GM21786 (cell line): ENCODE data around the gene CAMK2G.
A peak's percentile ranks its signal among the peaks of the same experiment; 100 is the strongest.
"Not testable (repeated sequence)": the region's sequence is repeated elsewhere in the genome, so short reads cannot be mapped to it uniquely, and the experiment has no call there.

Experiments used
- ATAC-seq: cut with Tn5 transposase; IDR thresholded peaks from one replicate; pipeline ENCODE4 v1.9.1; 2021; ENCODE audit not compliant: unreplicated experiment

Gene CAMK2G

DNA sequence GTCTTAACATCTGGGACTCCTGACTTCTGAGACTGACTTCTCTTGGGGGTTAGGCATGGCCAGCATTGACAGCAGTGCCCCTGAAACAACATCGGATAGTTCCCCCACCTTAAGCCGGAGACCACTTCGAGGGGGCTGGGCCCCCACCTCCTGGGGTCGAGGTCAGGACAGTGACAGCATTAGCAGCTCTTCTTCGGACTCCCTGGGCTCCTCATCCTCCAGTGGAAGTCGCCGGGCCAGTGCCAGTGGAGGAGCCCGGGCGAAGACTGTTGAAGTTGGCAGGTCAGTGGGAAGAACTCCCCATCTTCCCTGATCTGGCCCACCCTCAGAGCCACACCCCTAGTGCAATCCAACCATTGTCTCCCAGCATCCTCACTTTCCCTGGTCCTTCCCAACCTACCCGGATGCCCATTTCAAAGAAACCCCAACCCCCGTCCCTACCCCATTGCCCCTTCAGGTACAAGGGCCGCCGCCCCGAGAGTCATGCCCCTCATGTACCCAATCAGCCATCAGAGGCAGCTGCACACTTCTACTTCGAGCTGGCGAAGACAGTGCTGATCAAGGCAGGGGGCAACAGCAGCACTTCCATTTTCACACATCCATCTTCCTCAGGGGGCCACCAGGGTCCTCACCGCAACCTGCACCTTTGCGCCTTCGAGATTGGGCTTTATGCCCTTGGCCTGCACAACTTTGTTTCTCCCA lies 76.9 kb downstream of the CAMK2G start:
- no peak for ATAC-seq

DNA sequence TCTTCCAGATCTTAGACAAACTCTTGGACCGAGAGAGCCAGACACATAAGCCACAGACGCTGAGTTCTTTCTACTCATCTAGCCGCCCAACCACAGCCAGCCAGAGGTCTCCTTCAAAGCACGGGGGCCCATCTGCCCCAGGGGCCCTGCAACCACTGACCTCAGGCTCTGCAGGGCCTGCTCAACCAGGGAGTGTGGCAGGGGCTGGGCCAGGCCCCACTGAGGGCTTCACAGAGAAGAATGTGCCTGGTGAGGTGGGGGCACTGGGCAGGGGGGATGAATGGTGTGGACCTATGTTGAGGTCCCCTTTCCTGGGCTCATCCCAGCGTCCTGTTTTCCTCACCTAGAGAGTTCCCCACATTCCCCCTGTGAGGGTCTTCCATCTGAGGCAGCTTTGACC lies 77.6 kb downstream of the CAMK2G start:
- no peak for ATAC-seq

GRCh38 chr10:73796035-73796434 lies 78.3 kb downstream of the CAMK2G start:
- ATAC-seq: not testable (repeated sequence)

DNA sequence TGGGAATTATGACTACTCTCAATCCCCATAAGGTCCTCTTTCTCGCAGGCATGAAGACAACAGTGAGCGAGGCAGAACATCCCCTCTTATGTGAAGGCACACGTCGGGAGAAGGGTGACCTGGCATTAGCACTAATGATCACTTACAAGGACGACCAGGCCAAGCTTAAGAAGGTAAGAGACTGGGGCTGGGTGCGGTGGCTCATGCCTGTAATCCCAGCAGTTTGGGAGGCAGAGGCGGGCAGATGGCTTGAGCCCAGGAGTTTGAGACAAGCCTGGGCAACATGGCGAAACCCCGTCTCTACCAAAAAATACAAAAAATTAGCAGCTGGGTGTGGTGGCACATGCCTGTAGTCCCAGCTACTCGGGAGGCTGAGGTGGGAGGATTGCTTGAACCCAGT lies 78.9 kb downstream of the CAMK2G start:
- ATAC-seq: not testable (repeated sequence)

- ATAC-seq: no peak
Observed at GRCh38 chr10:73793456-73793855, 80.9 kb downstream of the CAMK2G start.

- no peak for ATAC-seq
Observed at GRCh38 chr10:73791871-73792400, 82.4 kb downstream of the CAMK2G start.

- ATAC-seq: no peak
Observed at GRCh38 chr10:73790886-73791625, 83.3 kb downstream of the CAMK2G start.

DNA sequence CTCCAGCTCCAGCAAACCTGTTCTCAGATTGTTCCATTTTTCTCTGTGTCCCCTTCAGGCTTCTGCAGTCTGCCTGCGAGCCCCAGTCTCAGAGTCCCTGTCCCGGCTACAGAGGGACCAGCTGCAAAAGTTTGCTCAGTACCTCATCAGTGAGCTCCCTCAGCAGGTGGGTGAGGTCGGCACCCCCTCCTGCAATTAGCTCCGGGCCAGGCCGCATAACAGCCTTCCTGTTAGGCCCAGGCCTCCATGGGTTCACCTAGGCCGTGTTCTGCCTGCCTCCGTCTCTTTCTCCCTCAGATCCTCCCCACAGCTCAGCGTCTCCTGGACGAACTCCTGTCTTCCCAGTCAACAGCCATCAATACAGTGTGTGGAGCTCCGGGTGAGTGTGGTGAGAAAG lies 84.7 kb downstream of the CAMK2G start:
- no peak for ATAC-seq

- no peak for ATAC-seq
Observed at GRCh38 chr10:73788864-73789658, 85.3 kb downstream of the CAMK2G start.

DNA sequence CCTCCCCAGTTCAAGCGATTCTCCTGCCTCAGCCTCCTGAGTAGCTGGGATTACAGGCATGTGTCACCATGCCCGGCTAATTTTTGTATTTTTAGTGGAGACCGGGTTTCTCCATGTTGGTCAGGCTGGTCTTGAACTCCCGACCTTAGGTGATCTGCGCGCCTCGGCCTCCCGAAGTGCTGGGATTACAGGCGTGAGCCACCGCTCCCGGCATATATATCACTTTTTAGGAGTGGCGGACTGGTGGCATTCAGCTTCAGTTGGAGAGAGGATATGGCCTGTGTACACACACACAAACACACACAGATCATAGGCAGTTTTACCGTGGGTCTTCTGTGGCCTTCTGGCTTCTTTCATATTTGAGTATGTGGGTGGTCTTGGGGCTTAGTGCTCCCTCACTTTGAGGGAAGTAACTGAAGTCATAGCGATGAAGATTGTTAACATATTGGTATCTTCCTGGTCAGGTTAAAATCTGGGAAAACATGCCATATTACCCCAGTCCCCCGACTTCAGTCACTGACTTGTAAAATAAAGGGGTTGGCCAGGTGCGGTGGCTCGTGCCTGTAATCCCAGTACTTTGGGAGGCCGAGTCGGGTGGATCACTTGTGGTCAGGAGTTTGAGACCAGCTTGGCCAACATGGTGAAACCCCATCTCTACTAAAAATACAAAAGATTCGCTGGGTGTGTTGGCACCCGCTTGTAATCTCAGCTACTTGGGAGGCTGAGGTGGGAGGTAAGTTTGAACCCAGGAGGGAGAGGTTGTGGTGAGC lies 87.1 kb downstream of the CAMK2G start:
- not testable (repeated sequence) for ATAC-seq

GRCh38 chr10:73786512-73786885 lies 87.9 kb downstream of the CAMK2G start:
- ATAC-seq: no peak

DNA sequence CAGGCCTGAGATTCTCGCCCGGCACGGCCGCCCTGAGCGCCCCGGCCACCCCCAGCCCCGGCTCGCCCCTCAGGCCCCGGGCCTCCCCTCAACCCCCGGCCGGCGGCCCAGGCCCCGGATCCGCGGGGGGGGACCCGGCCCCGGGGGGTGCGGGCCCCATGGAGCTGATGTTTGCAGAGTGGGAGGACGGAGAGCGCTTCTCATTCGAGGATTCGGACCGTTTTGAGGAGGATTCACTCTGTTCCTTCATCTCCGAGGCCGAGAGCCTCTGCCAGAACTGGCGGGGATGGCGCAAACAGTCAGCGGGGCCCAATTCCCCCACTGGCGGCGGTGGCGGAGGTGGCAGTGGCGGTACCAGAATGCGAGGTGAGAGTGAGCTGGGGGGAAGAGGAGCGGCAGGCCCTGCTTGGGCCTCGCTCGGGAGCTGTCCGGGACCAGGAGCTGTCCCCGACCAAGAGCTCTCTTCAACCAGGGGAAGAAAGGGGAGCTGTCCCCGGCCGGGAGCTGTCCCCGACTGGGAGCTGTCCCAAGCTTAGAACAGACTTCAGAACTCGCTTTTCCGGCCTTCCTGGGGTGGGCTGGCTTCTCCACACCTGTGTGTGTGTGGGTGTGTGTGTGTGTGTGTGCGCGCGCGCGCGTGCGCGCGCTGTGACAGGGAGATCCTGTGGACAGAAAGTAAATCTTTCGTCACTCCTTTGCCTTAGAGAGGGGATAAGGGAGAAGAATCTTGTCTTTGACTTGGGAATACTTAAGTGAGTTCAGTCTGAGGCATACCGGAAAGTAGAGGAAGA lies 88.4 kb downstream of the CAMK2G start:
- peak; percentile 9 for ATAC-seq

GRCh38 chr10:73785211-73785720 lies 89.1 kb downstream of the CAMK2G start, which contains the start of gene ZSWIM8:
TSS of gene ZSWIM8 (plus strand) at chr10:73785606. CDS start at chr10:73785879, 273 bp downstream.
- ATAC-seq: peak; percentile 82

DNA sequence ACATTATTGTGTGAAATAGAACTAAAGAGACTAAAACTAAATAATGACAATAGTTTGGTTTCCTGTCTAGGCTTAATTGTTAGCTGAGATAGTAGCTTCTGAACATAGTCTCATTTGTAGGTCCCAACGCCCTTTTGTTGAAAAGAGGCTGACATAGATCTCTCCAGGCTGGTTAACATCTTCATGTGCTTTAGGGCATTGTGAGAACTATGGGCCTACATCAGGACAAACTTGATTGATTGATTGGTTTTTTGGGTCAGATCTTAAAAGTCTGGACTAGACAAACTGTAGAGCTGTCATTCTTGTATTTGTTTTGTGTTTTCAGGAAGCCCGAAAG lies 91.6 kb downstream of the CAMK2G start:
- ATAC-seq: no peak

- ATAC-seq: peak; percentile 54
Observed at GRCh38 chr10:73781879-73782748, 92.2 kb downstream of the CAMK2G start, which contains the start of gene CHCHD1. TSS of gene CHCHD1 (plus strand) at chr10:73782048. CDS start at chr10:73782076, 28 bp downstream.

DNA sequence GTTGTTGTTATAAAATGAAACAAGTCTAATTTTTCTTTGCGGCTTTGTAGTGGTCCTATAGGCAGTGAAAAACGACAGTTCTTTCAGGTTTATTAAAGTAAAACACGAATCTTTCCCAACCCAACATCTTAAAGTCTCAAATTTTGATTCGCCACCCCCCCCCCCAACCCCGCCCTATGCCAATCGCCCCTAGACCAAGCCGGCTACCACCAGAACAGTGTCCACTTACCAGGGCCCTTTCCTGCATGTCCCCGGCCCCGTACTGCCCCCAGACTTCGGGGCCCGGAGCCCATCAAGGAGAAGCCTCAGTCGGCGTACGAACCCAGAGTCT lies 92.8 kb downstream of the CAMK2G start:
- no peak for ATAC-seq

GRCh38 chr10:73780966-73781365 lies 93.4 kb downstream of the CAMK2G start:
- ATAC-seq: no peak

DNA sequence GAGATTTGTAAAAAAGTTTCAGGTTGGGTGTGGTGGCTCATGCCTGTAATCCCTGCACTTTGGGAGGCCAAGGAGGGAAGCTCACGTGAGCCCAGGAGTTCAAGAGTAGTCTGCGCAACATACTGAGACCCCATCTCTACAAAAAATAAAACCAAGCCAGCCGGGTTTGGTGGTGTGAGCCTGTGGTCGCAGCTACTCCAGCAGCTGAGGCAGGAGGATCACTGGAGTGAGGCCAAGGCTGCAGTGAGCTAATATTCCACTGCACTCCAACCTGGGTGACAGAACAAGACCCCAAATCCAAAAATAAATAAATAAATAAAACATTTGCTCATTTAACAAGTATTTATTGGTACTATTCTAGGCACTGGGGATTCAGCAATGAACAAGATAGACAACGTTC lies 94.1 kb downstream of the CAMK2G start:
- ATAC-seq: no peak
